Activated T-helper 9 cell treated with anti-CD3 and anti-CD28 coated beads, Interleukin-2, amount 50 U/mL, for 16 hours (primary cell): ENCODE data around the gene TJP3.

Experiments
- DNase-seq: peaks from one replicate; pipeline ENCODE4 v3.0.0-alpha.2; 2020; ENCODE audit warnings: low read depth

TJP3 gene

DNA sequence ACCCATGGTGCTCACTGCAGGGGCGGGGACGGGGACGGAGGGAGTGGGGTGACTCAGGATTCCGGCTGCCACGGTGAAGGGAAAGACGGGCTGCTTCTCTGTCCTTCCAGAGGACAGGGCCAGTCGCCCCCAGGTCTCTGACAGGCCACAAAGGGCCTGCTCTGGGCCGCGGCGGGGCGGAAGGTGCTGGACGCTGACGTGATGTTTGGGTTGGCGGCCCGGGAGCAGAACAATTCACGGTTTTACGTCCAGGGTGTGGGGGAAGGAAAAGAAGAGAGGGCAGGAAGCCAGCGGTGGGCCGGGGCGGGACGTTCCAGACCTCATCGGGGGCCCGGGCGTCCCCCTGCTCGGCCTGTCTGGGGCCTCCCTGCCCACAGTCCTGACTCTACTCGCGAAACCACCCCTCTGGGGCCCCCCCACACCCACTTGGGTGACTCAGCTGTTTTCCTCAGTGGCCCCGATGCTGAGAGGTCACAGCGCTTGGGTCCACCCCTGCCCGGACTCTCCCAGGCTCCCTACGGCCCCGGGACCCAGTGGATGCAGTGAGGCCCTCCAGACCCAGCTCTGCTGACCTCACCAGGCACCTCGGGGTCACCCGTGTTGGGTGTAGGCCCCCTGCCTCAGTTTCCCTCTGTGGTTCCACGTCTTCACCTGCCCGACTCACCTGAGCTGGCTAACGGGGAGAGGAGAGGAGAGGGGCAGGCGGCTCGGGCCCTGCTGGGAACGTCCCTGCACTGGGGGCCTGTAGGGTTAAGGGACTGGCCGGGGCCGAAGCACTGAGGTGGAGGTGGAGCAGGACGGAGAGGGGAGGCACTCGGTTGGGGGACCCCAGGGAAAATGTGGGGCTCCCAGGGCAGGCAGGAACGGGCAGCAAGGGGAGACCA lies 37.1 kb upstream of the TJP3 start:
- DNase-seq = no peak

DNA sequence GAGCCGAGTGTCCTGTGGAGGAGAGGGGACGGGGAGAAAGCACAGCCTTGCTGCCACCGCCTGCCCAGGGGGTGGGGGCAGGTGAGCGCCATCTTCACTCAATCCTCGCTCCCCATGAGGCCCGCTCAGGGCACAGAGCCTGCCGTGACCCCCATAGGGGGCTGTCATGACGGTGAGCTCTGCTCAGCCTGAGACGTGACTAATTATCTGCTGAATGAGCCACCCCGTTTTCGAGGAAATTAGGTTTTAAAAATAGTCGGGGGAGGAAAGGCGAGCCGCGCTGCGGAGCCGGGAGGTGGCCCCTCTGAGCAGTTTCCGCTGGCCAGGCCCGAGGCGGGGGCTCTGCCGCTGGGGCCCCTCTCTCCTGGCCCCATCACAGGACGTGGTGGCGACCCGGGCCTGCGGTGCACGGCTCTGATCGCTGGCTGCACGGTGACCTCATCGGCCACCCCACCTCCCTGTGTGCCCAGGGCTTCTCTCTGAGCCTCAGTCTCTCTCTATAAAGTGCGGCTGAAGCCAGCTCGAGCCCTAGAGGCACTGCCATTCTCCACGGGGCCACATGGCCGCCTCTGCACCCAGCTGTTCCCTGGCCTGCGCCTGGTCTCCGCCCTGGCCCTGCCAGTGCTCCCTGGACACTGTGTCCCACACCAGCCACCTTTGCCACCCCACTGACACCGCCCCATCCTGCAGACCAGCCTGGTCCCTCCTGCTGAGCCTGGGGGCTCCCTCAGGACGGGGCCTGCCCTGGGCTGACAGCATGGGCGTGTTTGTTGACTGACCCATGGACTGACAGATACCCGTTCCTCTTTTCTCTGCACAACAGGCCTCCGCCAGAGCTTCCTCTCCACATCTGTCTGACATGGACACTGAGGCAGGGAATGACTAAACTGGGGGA lies 36.3 kb upstream of the TJP3 start:
- no peak for DNase-seq

- DNase-seq = no peak
Measured at GRCh38 chr19:3672575-3672948, 35.6 kb upstream of the TJP3 start.

GRCh38 chr19:3672993-3673392 lies 35.2 kb upstream of the TJP3 start:
- DNase-seq = no peak

- DNase-seq = no peak
Measured at GRCh38 chr19:3673506-3674439, 34.4 kb upstream of the TJP3 start.

DNA sequence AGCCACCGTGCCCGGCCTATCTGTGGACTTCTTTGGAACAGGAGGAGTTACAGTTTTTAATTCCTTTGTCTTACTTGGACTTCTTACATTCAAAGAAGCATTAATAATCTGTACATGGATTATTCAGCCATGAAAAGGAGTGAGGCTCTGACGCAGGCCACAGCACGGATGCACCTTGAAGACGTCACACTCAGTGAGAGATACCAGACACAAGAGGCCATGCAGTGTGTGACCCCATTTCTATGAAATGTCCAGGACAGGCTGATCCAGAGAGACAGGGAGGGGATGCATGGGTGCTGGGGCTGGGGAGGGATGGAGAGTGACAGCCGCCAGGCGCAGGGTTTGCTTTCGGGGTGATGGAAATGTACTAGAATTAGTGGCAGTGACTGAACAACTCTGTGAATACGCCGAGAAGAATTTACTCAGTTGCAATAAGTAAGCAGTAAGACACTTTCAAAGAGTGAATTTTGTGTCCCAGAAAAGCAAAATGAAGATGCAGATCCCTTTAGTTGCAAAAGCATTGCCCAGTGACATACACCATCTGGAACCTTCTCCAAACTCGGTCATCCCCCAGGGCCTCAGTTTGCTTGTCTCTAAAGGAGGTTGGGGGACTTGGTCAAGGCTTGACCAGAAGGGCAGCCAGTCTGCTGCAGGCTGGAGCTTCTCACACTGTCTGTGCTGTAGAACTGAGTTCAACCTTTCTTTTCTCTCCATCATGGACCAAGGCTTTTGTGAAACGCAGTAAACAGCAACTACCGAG lies 33.2 kb upstream of the TJP3 start:
- DNase-seq = no peak

- DNase-seq = no peak
Measured at GRCh38 chr19:3678188-3678587, 30.0 kb upstream of the TJP3 start.

- no peak for DNase-seq
Measured at GRCh38 chr19:3679138-3679537, 29.0 kb upstream of the TJP3 start.

DNA sequence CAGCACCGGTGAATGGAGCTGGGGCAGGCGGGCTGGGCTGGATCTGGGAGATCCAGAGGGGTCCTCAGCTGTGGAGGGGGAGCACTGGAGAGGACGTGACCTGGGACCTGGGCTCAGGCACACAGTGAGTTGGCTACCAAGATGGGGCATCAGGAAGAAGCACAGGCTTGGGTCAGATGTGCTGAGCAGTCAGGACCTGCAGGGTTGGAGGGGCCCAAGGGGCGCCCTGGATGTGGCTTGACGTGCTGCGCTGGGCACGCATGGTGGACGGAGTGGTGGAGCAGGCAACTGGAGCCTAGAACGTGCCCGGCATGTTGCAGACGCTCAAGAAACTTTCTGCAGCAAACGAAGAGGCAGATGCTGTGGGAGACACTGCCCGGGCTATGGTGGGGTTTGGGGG lies 28.6 kb upstream of the TJP3 start:
- no peak for DNase-seq

DNA sequence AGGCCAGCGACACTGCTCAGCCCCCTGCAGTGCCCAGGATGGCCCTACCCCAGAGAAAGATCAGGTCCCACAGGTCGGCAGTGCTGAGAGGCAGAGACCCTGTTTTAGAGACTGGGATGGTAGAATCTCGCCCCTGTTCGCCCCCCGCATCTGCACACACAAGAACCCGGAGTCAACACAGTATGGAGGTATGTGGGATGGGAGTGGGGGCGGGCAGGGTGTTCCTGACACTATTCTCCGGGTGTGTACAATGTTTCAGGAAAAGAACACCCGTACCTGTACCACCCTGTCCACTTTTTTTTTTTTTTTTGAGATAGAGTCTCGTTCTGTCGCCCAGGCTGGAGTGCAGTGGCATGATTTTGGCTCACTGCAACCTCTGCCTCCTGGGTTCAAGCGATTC lies 27.2 kb upstream of the TJP3 start:
- no peak for DNase-seq

GRCh38 chr19:3682286-3682685 lies 25.9 kb upstream of the TJP3 start:
- no peak for DNase-seq

DNA sequence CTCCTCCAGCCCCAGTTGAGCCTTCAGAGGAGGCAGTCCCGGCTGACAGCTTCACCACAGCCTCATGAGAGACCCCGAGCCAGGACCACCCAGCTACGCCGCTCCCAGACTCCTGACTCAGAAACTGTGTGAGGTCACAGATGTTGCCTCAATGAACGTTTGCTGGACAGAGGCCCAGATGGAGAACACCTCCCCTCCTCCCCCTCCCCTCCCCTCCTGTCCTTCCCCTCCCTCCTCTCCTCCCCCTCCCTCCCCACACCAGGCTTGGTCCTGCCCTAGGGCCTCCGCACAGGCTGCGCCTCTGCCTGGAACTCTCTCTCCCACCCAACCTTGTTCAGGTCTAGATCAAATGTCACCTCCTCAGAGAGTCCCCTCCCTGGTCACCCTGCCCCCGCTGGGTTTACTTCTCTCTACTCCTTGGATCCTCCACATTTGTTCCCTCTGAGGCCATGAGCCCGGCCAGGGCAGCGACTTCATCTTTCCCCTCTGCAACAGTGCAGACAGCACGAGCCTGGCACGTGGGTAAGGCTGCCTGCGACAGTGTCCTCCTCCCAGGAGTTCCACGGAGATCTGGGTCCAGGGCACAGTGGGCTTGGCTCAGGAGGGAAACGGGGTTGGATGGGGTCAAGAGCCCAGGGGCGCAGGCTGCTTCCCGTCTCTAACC lies 25.3 kb upstream of the TJP3 start:
- no peak for DNase-seq

- DNase-seq = no peak
Measured at GRCh38 chr19:3683405-3684053, 24.7 kb upstream of the TJP3 start.

- DNase-seq = no peak
Measured at GRCh38 chr19:3684054-3684816, 23.9 kb upstream of the TJP3 start.

- no peak for DNase-seq
Measured at GRCh38 chr19:3684817-3685410, 23.3 kb upstream of the TJP3 start.

- DNase-seq = no peak
Measured at GRCh38 chr19:3687393-3687773, 20.8 kb upstream of the TJP3 start.

DNA sequence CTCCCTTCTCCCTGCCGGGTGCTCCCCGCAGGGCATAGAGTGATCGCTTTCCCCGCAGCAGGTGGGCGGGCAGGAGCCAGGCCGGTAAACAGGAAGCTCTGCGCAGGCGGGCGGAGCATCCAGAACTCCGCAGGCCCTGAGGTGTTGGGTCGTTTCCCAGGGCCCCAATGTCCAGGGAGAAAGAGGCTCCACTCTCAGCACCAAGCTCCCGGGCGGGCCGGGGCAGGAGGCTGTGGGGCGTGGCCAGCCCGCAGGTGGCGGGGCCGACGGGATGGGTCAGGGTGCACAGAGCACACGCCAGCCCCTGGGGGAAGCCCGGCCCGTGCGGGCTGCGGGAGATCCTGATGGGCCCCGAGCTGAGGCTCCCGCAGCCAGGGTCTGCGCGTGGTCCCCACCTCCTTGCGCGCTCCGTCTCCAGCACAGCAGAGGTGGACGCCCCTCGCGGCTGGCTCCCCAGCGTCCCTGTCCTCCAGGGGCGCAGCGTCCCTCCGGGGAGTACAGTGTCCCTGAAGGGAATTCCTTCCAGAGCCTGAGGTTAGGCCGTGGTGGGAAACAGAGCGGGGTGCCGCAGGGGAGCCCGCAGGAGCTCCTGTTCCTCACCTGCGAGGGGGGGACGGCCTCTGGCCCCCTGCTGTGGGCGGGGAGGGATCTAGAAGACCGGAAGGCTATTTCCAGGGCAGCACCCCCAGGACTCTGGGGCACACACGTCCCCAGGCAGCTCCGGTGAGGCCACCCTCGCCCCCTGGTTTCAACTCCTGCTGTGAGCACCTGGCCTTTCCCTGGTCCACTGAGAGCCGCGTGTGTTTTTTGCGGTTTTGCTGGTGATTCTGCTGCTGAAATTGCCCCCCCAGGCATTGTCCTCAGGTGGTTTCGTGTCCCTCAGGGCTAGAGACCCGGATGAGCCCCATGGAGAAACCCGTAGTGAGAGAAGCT lies 20.1 kb upstream of the TJP3 start:
- DNase-seq = no peak
